HEK293 (cell line): ENCODE measurements around the gene SLC19A2.
"Not testable (repeated sequence)": the region's sequence is repeated elsewhere in the genome, so short reads cannot be mapped to it uniquely, and the experiment has no call there.

Experiments used
- CTCF ChIA-PET: fragments of 350-600 bp; formaldehyde crosslinking; extraction: SDS; loops from one replicate; lab custom pipeline; 2021; ENCODE audit warnings: antibody characterized with exemption; lab: Yijun Ruan, JAX
- POLR2A ChIA-PET: fragments of 300-600 bp; formaldehyde crosslinking; extraction: SDS; loops from one replicate; lab custom pipeline; 2020; ENCODE audit warnings: antibody characterized with exemption, inconsistent platforms; lab: Yijun Ruan, JAX
- H3K27ac ChIP-seq: fragments of 200-500 bp; sonication (Bioruptor generic); 2 replicates; pipeline ENCODE4 v1.5.1; 2014; ENCODE audit warnings: low read depth, low read length, control low read depth, inconsistent platforms; ENCODE audit errors: extremely low read depth
- H3K36me3 ChIP-seq, 2 experiments: fragments of 200-500 bp in 1 of 2; sonication (Bioruptor generic) in 1 of 2; 1 replicate in 1 of 2; 2 replicates in 1 of 2; pipeline ENCODE4 v1.5.1; 2014 to 2017; ENCODE audit warnings: inconsistent platforms in 2 of 2, low read length in 2 of 2; ENCODE audit not compliant: control insufficient read depth in 2 of 2, insufficient read depth in 1 of 2
- H3K4me1 ChIP-seq: fragments of 200-500 bp; sonication (Bioruptor generic); 2 replicates; pipeline ENCODE4 v1.5.1; 2014; ENCODE audit warnings: mild to moderate bottlenecking, low read length, inconsistent platforms; ENCODE audit not compliant: control insufficient read depth, insufficient read depth
- H3K4me3 ChIP-seq: 2 replicates; pipeline ENCODE4 v1.5.1; 2011; ENCODE audit warnings: low read depth, mild to moderate bottlenecking, control low read depth, low read length, moderate library complexity
- H3K9me3 ChIP-seq: fragments of 200-500 bp; sonication (Bioruptor generic); 2 replicates; pipeline ENCODE4 v1.5.1; 2014; ENCODE audit warnings: low read depth, low read length, inconsistent platforms; ENCODE audit not compliant: control insufficient read depth, insufficient read depth
- FEZF1 ChIP-seq: fragments of 450-650 bp; formaldehyde crosslinking; IDR thresholded peaks from 2 replicates; pipeline ENCODE4 v1.5.1; 2016; ENCODE audit warnings: missing biosample characterization, missing genetic modification characterization
- MYNN ChIP-seq: fragments of 450-650 bp; formaldehyde crosslinking; IDR thresholded peaks from 2 replicates; pipeline ENCODE4 v1.5.1; 2016; ENCODE audit warnings: missing biosample characterization, missing genetic modification characterization, borderline replicate concordance
- ZNF10 ChIP-seq: fragments of 450-650 bp; formaldehyde crosslinking; IDR thresholded peaks from 2 replicates; pipeline ENCODE4 v1.5.1; 2017; ENCODE audit warnings: missing biosample characterization, missing genetic modification characterization
- ZNF146 ChIP-seq: fragments of 450-650 bp; formaldehyde crosslinking; IDR thresholded peaks from 2 replicates; pipeline ENCODE4 v1.5.1; 2016; ENCODE audit warnings: missing biosample characterization, missing genetic modification characterization
- ZNF274 ChIP-seq, 2 experiments: fragments of 200-500 bp in 1 of 2; fragments of 450-650 bp in 1 of 2; sonication (Bioruptor generic) in 1 of 2; formaldehyde crosslinking in 1 of 2; IDR thresholded peaks; 2 replicates each; pipeline versions ENCODE4 v1.5.1 to v1.6.1; 2014 to 2016; ENCODE audit warnings: borderline replicate concordance in 1 of 2, inconsistent platforms in 1 of 2, low read length in 1 of 2, missing biosample characterization in 1 of 2, missing genetic modification characterization in 1 of 2
- ZNF426 ChIP-seq: fragments of 450-650 bp; formaldehyde crosslinking; IDR thresholded peaks from 2 replicates; pipeline ENCODE4 v1.5.1; 2017; ENCODE audit warnings: missing biosample characterization, missing genetic modification characterization, mild to moderate bottlenecking, inconsistent platforms, moderate library complexity
- ZNF48 ChIP-seq: fragments of 450-650 bp; formaldehyde crosslinking; IDR thresholded peaks from 2 replicates; pipeline ENCODE4 v1.5.1; 2016; ENCODE audit warnings: missing biosample characterization, missing genetic modification characterization
- ZNF510 ChIP-seq: fragments of 450-650 bp; formaldehyde crosslinking; IDR thresholded peaks from 2 replicates; pipeline ENCODE4 v1.5.1; 2018; ENCODE audit warnings: mild to moderate bottlenecking, missing genetic modification characterization, missing biosample characterization; ENCODE audit not compliant: insufficient replicate concordance
- ZNF600 ChIP-seq: fragments of 450-650 bp; formaldehyde crosslinking; IDR thresholded peaks from 2 replicates; pipeline ENCODE4 v1.5.1; 2016; ENCODE audit warnings: missing biosample characterization, missing genetic modification characterization
- ZNF626 ChIP-seq: fragments of 450-650 bp; sonication (Bioruptor Pico); formaldehyde crosslinking; IDR thresholded peaks from 2 replicates; pipeline ENCODE4 v1.5.1; 2018; ENCODE audit warnings: missing biosample characterization, missing genetic modification characterization, inconsistent platforms
- ZNF660 ChIP-seq: fragments of 450-650 bp; IDR thresholded peaks from 2 replicates; pipeline ENCODE4 v1.5.1; 2018; ENCODE audit warnings: missing biosample characterization, mild to moderate bottlenecking, missing genetic modification characterization
- ZNF843 ChIP-seq: fragments of 450-650 bp; formaldehyde crosslinking; IDR thresholded peaks from 2 replicates; pipeline ENCODE4 v1.5.1; 2016; ENCODE audit warnings: missing biosample characterization, missing genetic modification characterization
- TF ChIP-seq, protein P1 (sequence below): sonication (generic); formaldehyde crosslinking; IDR thresholded peaks from 2 replicates; pipeline ENCODE4 v1.8.1; 2022; ENCODE audit warnings: mild to moderate bottlenecking, moderate library complexity, missing genetic modification reagents
- TF ChIP-seq, protein P2 (sequence below): fragments of 450-650 bp; formaldehyde crosslinking; IDR thresholded peaks from 2 replicates; pipeline ENCODE4 v1.5.1; 2016; ENCODE audit warnings: missing biosample characterization, missing genetic modification characterization

Gene SLC19A2

DNA sequence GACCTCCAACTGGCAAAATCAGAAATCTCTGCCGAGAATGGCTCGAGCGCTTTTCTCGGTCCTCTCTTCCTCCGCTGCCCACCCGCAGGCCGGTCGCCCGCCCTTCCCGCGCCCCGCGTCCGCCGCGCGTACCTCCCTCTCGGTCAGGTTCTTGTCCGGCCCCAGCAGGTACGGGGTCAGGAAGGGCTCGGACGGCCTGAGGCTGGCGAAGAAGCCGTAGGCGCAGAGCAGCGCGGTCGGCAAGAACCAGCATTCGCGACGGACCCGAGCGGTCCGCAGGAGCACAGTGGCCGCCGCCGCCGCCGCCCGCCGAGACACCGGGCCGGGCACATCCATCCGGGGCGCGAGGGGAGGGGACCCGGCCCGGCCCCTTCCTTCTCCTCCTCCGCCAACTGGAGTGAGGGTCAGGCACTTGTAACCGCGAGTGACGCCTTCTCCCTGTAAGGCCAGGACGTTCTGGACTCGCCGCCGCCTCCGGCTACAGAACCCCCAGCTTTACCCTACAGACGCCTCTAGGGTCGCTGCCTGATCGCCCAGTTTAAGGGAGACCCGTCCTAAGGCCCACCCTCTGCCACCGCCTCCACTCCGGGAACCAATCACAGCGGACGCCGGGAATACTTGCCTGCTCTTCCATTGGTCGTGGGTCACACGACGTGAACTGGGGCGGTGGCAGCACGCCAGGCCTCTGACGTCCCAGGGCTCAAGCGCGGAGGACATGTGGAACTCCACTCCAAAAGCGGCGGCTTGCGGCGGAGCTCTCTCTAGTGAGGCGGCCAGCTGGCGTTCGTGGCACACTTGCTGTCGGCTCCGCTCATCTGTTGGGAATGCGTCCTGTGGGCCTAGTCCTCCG is at the start of gene SLC19A2 (continued):
- TF ChIP-seq ZNF660 (tag by site-specific recombination) (peak; percentile 64; the same call in 1 of the 2 replicates), MYNN (tag by site-specific recombination) (0 out of 2 replicates have a peak, but pooled peaks have one; percentile 45), ZNF510 (tag by site-specific recombination) (no peak), ZNF274 (IDR thresholded peaks at IDR 0.05; ENCODE audit: low read length) (no peak), ZNF274 (tag by site-specific recombination; IDR thresholded peaks at IDR 0.05; ENCODE audit: borderline replicate concordance) (no peak), ZNF48 (tag by site-specific recombination) (no peak), ZNF626 (tag by site-specific recombination) (no peak), ZNF426 (no peak), ZNF843 (0 out of 2 replicates have a peak, but pooled peaks have one; percentile 3), ZNF600 (tag by site-specific recombination) (peak; percentile 96), FEZF1 (tag by site-specific recombination) (0 out of 2 replicates have a peak, but pooled peaks have one; percentile 16), ZNF10 (tag by site-specific recombination) (peak; percentile 12)
- TF ChIP-seq, protein P1, sequence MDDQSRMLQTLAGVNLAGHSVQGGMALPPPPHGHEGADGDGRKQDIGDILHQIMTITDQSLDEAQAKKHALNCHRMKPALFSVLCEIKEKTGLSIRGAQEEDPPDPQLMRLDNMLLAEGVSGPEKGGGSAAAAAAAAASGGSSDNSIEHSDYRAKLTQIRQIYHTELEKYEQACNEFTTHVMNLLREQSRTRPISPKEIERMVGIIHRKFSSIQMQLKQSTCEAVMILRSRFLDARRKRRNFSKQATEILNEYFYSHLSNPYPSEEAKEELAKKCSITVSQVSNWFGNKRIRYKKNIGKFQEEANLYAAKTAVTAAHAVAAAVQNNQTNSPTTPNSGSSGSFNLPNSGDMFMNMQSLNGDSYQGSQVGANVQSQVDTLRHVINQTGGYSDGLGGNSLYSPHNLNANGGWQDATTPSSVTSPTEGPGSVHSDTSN (CRISPR knock-in tag) = no peak
- TF ChIP-seq, all 188 proteins: peak for 51

- POLR2A ChIA-PET = no interaction called here
- CTCF ChIA-PET = no interaction called here
- peak; percentile 52; the same call in 1 of the 2 replicates for TF ChIP-seq ZNF146 (tag by site-specific recombination)
- TF ChIP-seq, protein P2, sequence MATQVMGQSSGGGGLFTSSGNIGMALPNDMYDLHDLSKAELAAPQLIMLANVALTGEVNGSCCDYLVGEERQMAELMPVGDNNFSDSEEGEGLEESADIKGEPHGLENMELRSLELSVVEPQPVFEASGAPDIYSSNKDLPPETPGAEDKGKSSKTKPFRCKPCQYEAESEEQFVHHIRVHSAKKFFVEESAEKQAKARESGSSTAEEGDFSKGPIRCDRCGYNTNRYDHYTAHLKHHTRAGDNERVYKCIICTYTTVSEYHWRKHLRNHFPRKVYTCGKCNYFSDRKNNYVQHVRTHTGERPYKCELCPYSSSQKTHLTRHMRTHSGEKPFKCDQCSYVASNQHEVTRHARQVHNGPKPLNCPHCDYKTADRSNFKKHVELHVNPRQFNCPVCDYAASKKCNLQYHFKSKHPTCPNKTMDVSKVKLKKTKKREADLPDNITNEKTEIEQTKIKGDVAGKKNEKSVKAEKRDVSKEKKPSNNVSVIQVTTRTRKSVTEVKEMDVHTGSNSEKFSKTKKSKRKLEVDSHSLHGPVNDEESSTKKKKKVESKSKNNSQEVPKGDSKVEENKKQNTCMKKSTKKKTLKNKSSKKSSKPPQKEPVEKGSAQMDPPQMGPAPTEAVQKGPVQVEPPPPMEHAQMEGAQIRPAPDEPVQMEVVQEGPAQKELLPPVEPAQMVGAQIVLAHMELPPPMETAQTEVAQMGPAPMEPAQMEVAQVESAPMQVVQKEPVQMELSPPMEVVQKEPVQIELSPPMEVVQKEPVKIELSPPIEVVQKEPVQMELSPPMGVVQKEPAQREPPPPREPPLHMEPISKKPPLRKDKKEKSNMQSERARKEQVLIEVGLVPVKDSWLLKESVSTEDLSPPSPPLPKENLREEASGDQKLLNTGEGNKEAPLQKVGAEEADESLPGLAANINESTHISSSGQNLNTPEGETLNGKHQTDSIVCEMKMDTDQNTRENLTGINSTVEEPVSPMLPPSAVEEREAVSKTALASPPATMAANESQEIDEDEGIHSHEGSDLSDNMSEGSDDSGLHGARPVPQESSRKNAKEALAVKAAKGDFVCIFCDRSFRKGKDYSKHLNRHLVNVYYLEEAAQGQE = no peak
Measured at GRCh38 chr1:169534653-169535052, 48.9 kb upstream of the SLC19A2 start.

GRCh38 chr1:169533528-169534190 is 47.9 kb upstream of the SLC19A2 start:
- POLR2A ChIA-PET, H3K4me3 ChIP-seq, H3K27ac ChIP-seq, H3K4me1 ChIP-seq, H3K36me3 ChIP-seq, CTCF ChIA-PET, H3K9me3 ChIP-seq: not testable (repeated sequence)

More at GRCh38 chr1:169534653-169535052, 48.9 kb upstream of the SLC19A2 start:
- Histone ChIP-seq H3K27ac (no peak overlapping the region), H3K4me1 (no peaks in the 10 kb centered on the region), H3K9me3 (no peaks in the 10 kb centered on the region), H3K4me3 (no peak overlapping the region), H3K36me3 (no peaks in the 10 kb centered on the region)
